Colon (tissue), 2 donors: ENCODE results near the gene SLC17A2.
"Not testable (repeated sequence)": the region's sequence is repeated elsewhere in the genome, so short reads cannot be mapped to it uniquely, and the experiment has no call there.

Experiments
- FAIRE-seq: peaks from 2 replicates; lab custom pipeline; 2012; peaks lifted over from hg19 to GRCh38; lab: Jason Lieb, UNC
- donor health status: control.
- donor health status: control.

The SLC17A2 gene

GRCh38 chr6:25951296-25952032 lies 21.0 kb upstream of the SLC17A2 start:
- FAIRE-seq = no peak

GRCh38 chr6:25950297-25950696 lies 19.8 kb upstream of the SLC17A2 start:
- no peak for FAIRE-seq

GRCh38 chr6:25949695-25950094 lies 19.2 kb upstream of the SLC17A2 start:
- no peak for FAIRE-seq

GRCh38 chr6:25947492-25947891 lies 17.0 kb upstream of the SLC17A2 start:
- not testable (repeated sequence) for FAIRE-seq

- FAIRE-seq = no peak
Observed at GRCh38 chr6:25946631-25947030, 16.1 kb upstream of the SLC17A2 start.

- FAIRE-seq = not testable (repeated sequence)
Observed at GRCh38 chr6:25945738-25946137, 15.2 kb upstream of the SLC17A2 start.

GRCh38 chr6:25944688-25945574 lies 14.4 kb upstream of the SLC17A2 start:
- no peak for FAIRE-seq

- FAIRE-seq = no peak
Observed at GRCh38 chr6:25943887-25944286, 13.4 kb upstream of the SLC17A2 start.

GRCh38 chr6:25942561-25943147 lies 12.2 kb upstream of the SLC17A2 start:
- no peak for FAIRE-seq

- FAIRE-seq = no peak
Observed at GRCh38 chr6:25939593-25939992, 9.1 kb upstream of the SLC17A2 start.

GRCh38 chr6:25935953-25936352 lies 5.5 kb upstream of the SLC17A2 start:
- FAIRE-seq = no peak

- no peak for FAIRE-seq
Observed at GRCh38 chr6:25934735-25935313, 4.3 kb upstream of the SLC17A2 start.

GRCh38 chr6:25934156-25934555 lies 3.7 kb upstream of the SLC17A2 start:
- no peak for FAIRE-seq

GRCh38 chr6:25931411-25931709 lies 869 bp upstream of the SLC17A2 start:
- FAIRE-seq = no peak

GRCh38 chr6:25929785-25930184 lies 706 bp downstream of the SLC17A2 start:
- FAIRE-seq = not testable (repeated sequence)

GRCh38 chr6:25928562-25929324 lies 1.7 kb downstream of the SLC17A2 start:
- no peak for FAIRE-seq

GRCh38 chr6:25927756-25928216 lies 2.7 kb downstream of the SLC17A2 start:
- no peak for FAIRE-seq

GRCh38 chr6:25927178-25927577 lies 3.3 kb downstream of the SLC17A2 start:
- no peak for FAIRE-seq

- no peak for FAIRE-seq
Observed at GRCh38 chr6:25925876-25926275, 4.6 kb downstream of the SLC17A2 start.

GRCh38 chr6:25922301-25922700 lies 8.2 kb downstream of the SLC17A2 start:
- FAIRE-seq = no peak

- peak; percentile 83 for FAIRE-seq
Observed at GRCh38 chr6:25921525-25922203, 8.8 kb downstream of the SLC17A2 start.
